GM12878 (cell line): ENCODE data around the gene GINS2. TPM values are rescaled to one million over a fixed set of nuclear protein-coding genes. Genes with fewer than 3 reads are reported as not detected.
A peak's percentile ranks its signal among the peaks of the same experiment; 100 is the strongest.

ENCODE experiments used
- ATAC-seq: fragments of 200-7000 bp; cut with Tn5 transposase; 3 replicates; pipeline ENCODE4 v1.9.1; 2020; ENCODE audit warnings: mild to moderate bottlenecking, moderate library complexity
- BruUV-seq: library from RNA; stranded (reverse); fragments of 400-500 nt; replicated peaks from 2 replicates; lab custom pipeline; 2021; lab: Mats Ljungman, UMichigan
- CTCF ChIA-PET: fragments of 300-600 bp; sonication (Branson Sonifier 250); formaldehyde crosslinking; extraction: SDS; loops from one replicate; lab custom pipeline; 2021; ENCODE audit warnings: inconsistent platforms; lab: Yijun Ruan, JAX
- POLR2A ChIA-PET: fragments of 350-600 bp; formaldehyde crosslinking; extraction: SDS; loops from one replicate; lab custom pipeline; 2021; ENCODE audit warnings: inconsistent platforms; lab: Charles Lee
- RAD21 ChIA-PET: fragments of 300-600 bp; sonication (Branson Sonifier 250); formaldehyde crosslinking; loops from one replicate; lab custom pipeline; 2023; ENCODE audit warnings: antibody characterized with exemption; ENCODE audit not compliant: unreplicated experiment; lab: Charles Lee
- SMC1A ChIA-PET: fragments of 300-600 bp; sonication (Branson Sonifier 250); formaldehyde crosslinking; loops from one replicate; lab custom pipeline; 2023; ENCODE audit not compliant: unreplicated experiment, uncharacterized antibody; lab: Charles Lee
- DNase-seq: peaks from one replicate; pipeline ENCODE4 v3.0.0-alpha.2; 2011; ENCODE audit warnings: low read depth, low spot score
- FAIRE-seq: peaks from 3 replicates; lab custom pipeline; 2011; peaks lifted over from hg19 to GRCh38; lab: Jason Lieb, UNC
- H2AFZ ChIP-seq: 2 replicates; pipeline ENCODE4 v1.6.0; 2011; ENCODE audit warnings: low read depth, low read length, control low read depth; ENCODE audit not compliant: control insufficient read depth
- H3K27ac ChIP-seq: 2 replicates; pipeline ENCODE4 v1.5.1; 2011; ENCODE audit warnings: control low read depth; ENCODE audit not compliant: control insufficient read depth, insufficient read depth
- H3K27me3 ChIP-seq, 2 experiments: replicated peaks in 1 of 2; 2 replicates each; pipeline versions ENCODE4 v1.6.0 to v1.6.1; 2011; ENCODE audit warnings: low read length in 1 of 2; ENCODE audit not compliant: control insufficient read depth in 2 of 2, insufficient read depth in 2 of 2
- H3K36me3 ChIP-seq, 2 experiments: 2 replicates each; pipeline ENCODE4 v1.5.1; 2011; ENCODE audit warnings: low read length in 1 of 2; ENCODE audit not compliant: control insufficient read depth in 2 of 2, insufficient read depth in 2 of 2
- H3K4me1 ChIP-seq: 2 replicates; pipeline ENCODE4 v1.6.1; 2011; ENCODE audit warnings: mild to moderate bottlenecking, low read length, moderate library complexity, mixed read lengths; ENCODE audit not compliant: control insufficient read depth, insufficient read depth
- H3K4me2 ChIP-seq: 2 replicates; pipeline ENCODE4 v1.6.0; 2011; ENCODE audit warnings: control low read depth; ENCODE audit not compliant: control insufficient read depth, insufficient read depth
- H3K4me3 ChIP-seq: fragments of 200-600 bp; sonication (generic); 2 replicates; pipeline ENCODE4 v1.5.1; 2016
- H3K79me2 ChIP-seq: 2 replicates; pipeline ENCODE4 v1.6.0; 2011; ENCODE audit warnings: low read length; ENCODE audit not compliant: control insufficient read depth, insufficient read depth
- H3K9ac ChIP-seq: 2 replicates; pipeline ENCODE4 v1.8.0; 2011; ENCODE audit warnings: low read length, control low read depth, mixed read lengths; ENCODE audit not compliant: control insufficient read depth, insufficient read depth
- H3K9me3 ChIP-seq: replicated peaks from 3 replicates; pipeline ENCODE4 v1.5.1; 2011; ENCODE audit warnings: mild to moderate bottlenecking, low read length; ENCODE audit not compliant: control insufficient read depth, insufficient read depth
- H4K20me1 ChIP-seq: 2 replicates; pipeline ENCODE4 v1.6.0; 2011; ENCODE audit not compliant: control insufficient read depth, insufficient read depth
- ATF7 ChIP-seq: fragments of 450-650 bp; IDR thresholded peaks from 2 replicates; pipeline ENCODE4 v1.6.1; 2016; ENCODE audit warnings: low read depth, mild to moderate bottlenecking
- CBX3 ChIP-seq: fragments of 200-600 bp; sonication (generic); IDR thresholded peaks from 2 replicates; pipeline ENCODE4 v1.6.1; 2016; ENCODE audit warnings: low read depth, borderline replicate concordance
- ETV6 ChIP-seq, 2 experiments: fragments of 450-650 bp in 1 of 2; IDR thresholded peaks in 1 of 2; conservative IDR thresholded peaks in 1 of 2; 2 replicates each; pipeline ENCODE4 v1.6.1; 2014; ENCODE audit warnings: antibody characterized with exemption in 1 of 2, borderline replicate concordance in 1 of 2, low read depth in 1 of 2, mild to moderate bottlenecking in 1 of 2, moderate library complexity in 1 of 2
- FOXK2 ChIP-seq: fragments of 450-650 bp; IDR thresholded peaks from 2 replicates; pipeline ENCODE4 v1.6.1; 2017; ENCODE audit warnings: mild to moderate bottlenecking, moderate library complexity
- FOXM1 ChIP-seq: IDR thresholded peaks from 2 replicates; pipeline ENCODE4 v1.6.1; 2012; ENCODE audit warnings: low read depth, mild to moderate bottlenecking, inconsistent platforms, low read length, moderate library complexity
- MXI1 ChIP-seq: fragments of 150-350 bp; IDR thresholded peaks from 2 replicates; pipeline ENCODE4 v1.6.1; 2011; ENCODE audit warnings: low read depth, mild to moderate bottlenecking, inconsistent platforms, low read length, improper control_type of control experiment
- PML ChIP-seq: IDR thresholded peaks from 2 replicates; pipeline ENCODE4 v1.6.1; 2012; ENCODE audit warnings: low read length, inconsistent platforms
- RAD51 ChIP-seq: fragments of 450-650 bp; IDR thresholded peaks from 2 replicates; pipeline ENCODE4 v1.6.1; 2016; ENCODE audit warnings: moderate library complexity, mild to moderate bottlenecking, inconsistent platforms
- SMARCA5 ChIP-seq: fragments of 450-650 bp; IDR thresholded peaks from 2 replicates; pipeline ENCODE4 v1.6.1; 2017; ENCODE audit warnings: mild to moderate bottlenecking
- STAT3 ChIP-seq: IDR thresholded peaks from 2 replicates; pipeline ENCODE4 v1.6.1; 2011; ENCODE audit warnings: low read depth, low read length, improper control_type of control experiment
- TCF3 ChIP-seq: IDR thresholded peaks from 2 replicates; pipeline ENCODE4 v1.6.1; 2012; ENCODE audit warnings: low read depth, mild to moderate bottlenecking, low read length, borderline replicate concordance; ENCODE audit not compliant: insufficient read depth
- TCF7 ChIP-seq: IDR thresholded peaks from 2 replicates; pipeline ENCODE4 v1.6.1; 2014; ENCODE audit warnings: antibody characterized with exemption, borderline replicate concordance
- WRNIP1 ChIP-seq: IDR thresholded peaks from 2 replicates; pipeline ENCODE4 v1.6.1; 2011; ENCODE audit warnings: low read depth, low read length, improper control_type of control experiment, borderline replicate concordance
- ZNF207 ChIP-seq: fragments of 450-650 bp; IDR thresholded peaks from 2 replicates; pipeline ENCODE4 v1.6.1; 2014; ENCODE audit warnings: antibody characterized with exemption, mild to moderate bottlenecking, borderline replicate concordance
- ZSCAN29 ChIP-seq: fragments of 450-650 bp; IDR thresholded peaks from 2 replicates; pipeline ENCODE4 v1.6.1; 2017; ENCODE audit warnings: mild to moderate bottlenecking, moderate library complexity
- WGBS: methylation state at CpG from one replicate; pipeline ENCODE4 v1.1.6; 2016; ENCODE audit warnings: low lambda C conversion rate; ENCODE audit not compliant: insufficient replicate concordance, insufficient coverage; ENCODE audit errors: missing lambda C conversion rate; 5-methylcytosine and 5-hydroxymethylcytosine counted together
- in situ Hi-C: fragments of 300-500 bp; cut with MboI; formaldehyde crosslinking; loops from 9 replicates; pipeline ENCODE4 v1.14.3; 2018; ENCODE audit warnings: mixed read lengths
- intact Hi-C: fragments of 100-400 bp; cut with micrococcal nuclease; formaldehyde crosslinking; loops from one replicate; pipeline ENCODE4 v1.14.2; 2022; ENCODE audit not compliant: unreplicated experiment
- polyA plus RNA-seq, 11 experiments: library from polyadenylated mRNA; depleted of rRNA in 4 of 11; unstranded in 6 of 11; stranded (reverse) in 5 of 11; fragments of >200 nt; fragmentation: Nextera tagmentation in 4 of 11; fragmentation: Illumina TruSeq in 1 of 11; extraction: Ambion mirVana in 4 of 11; extraction: Trizol in 1 of 11; gene quantifications; 1 replicate in 1 of 11; 2 replicates in 10 of 11; pipeline versions ENCODE4 v1.2.1 to v1.2.3, GENCODE V29; 2011 to 2016; ENCODE audit warnings: inconsistent platforms in 2 of 11, missing spikeins in 2 of 11, low read depth in 1 of 11
- total RNA-seq, 4 experiments: library from RNA; depleted of rRNA in 3 of 4; stranded (reverse); fragments of >200 nt in 3 of 4; fragmentation: Illumina TruSeq in 1 of 4; extraction: Trizol in 1 of 4; gene quantifications; 2 replicates each; pipeline versions ENCODE4 v1.2.1 to v1.2.3, GENCODE V29; 2013 to 2021
- TF ChIP-seq, protein P1 (sequence below): IDR thresholded peaks from 2 replicates; pipeline ENCODE4 v1.6.1; 2012; ENCODE audit warnings: mild to moderate bottlenecking, low read depth, low read length
- TF ChIP-seq, protein P2 (sequence below): IDR thresholded peaks from 2 replicates; pipeline ENCODE4 v1.6.1; 2012; ENCODE audit warnings: improper control_type of control experiment, low read depth, low read length; ENCODE audit not compliant: insufficient replicate concordance

GINS2 gene
- total and polyA plus RNA-seq, 10 of the 15 experiments (the other 5 are each of a cell fraction or from before 2014, with no cell fraction given), result 42.7 to 90.8 (median 57.0) TPM

DNA sequence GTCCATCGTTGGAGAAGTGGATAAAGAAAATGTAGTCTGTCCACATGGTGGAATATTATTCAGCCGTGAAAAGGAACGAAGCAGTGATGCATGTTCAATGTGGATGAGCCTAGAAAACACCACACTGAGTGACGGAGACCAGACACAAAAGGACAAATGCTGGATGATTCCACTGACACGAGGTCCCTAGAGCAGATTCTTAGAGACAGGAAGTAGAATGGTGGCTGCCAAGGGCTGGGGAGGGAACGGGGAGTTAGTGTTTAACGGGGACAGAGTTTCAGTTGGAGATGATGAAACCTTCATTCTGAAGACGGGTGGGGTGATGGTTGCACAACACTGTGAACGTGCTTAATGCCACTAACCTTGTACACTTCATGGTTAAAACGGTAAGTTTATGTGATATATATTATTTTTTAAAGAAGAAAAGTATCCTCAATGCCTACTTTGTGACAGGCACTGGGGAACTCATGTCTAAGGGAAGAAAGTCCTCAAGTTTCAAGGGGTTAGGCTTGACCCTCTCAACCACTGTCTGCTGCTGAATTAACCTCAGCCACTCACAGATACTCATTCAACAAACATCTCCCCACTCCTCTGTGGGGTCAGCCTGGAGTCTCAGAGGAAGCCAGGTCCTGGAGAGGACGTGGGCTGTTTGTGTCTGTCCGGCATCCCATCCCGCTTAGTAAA is 44.5 kb upstream of the GINS2 start:
- Histone ChIP-seq H3K4me2 (no peak overlapping the region), H3K79me2 (no peaks in the 10 kb centered on the region), H3K9me3 (no peaks in the 10 kb centered on the region; the same call in 2 of the 3 replicates), H4K20me1 (no peaks in the 10 kb centered on the region; the same call in 1 of the 2 replicates), H2AFZ (no peak overlapping the region), H3K4me3 (no peak overlapping the region), H3K27ac (no peak overlapping the region), H3K27me3 (no peaks in the 10 kb centered on the region), H3K36me3 (no peaks in the 10 kb centered on the region), H3K9ac (no peak overlapping the region), H3K4me1 (peaks cover 15% of the 10 kb centered on the region)
- FAIRE-seq (peak; percentile 35), ATAC-seq (no peak), DNase-seq (no peak)
- ChIA-PET POLR2A (no interaction called here), SMC1A (no interaction called here), RAD21 (no interaction called here), CTCF (no interaction called here)
- BruUV-seq, result no TSS peak
- in situ Hi-C loops, result no loop called here
- intact Hi-C loops, result no loop called here
- WGBS, result 87% methylated on average over 13 of the region's 13 CpGs
- TF ChIP-seq ATF7, result no peak
- TF ChIP-seq, protein P1, sequence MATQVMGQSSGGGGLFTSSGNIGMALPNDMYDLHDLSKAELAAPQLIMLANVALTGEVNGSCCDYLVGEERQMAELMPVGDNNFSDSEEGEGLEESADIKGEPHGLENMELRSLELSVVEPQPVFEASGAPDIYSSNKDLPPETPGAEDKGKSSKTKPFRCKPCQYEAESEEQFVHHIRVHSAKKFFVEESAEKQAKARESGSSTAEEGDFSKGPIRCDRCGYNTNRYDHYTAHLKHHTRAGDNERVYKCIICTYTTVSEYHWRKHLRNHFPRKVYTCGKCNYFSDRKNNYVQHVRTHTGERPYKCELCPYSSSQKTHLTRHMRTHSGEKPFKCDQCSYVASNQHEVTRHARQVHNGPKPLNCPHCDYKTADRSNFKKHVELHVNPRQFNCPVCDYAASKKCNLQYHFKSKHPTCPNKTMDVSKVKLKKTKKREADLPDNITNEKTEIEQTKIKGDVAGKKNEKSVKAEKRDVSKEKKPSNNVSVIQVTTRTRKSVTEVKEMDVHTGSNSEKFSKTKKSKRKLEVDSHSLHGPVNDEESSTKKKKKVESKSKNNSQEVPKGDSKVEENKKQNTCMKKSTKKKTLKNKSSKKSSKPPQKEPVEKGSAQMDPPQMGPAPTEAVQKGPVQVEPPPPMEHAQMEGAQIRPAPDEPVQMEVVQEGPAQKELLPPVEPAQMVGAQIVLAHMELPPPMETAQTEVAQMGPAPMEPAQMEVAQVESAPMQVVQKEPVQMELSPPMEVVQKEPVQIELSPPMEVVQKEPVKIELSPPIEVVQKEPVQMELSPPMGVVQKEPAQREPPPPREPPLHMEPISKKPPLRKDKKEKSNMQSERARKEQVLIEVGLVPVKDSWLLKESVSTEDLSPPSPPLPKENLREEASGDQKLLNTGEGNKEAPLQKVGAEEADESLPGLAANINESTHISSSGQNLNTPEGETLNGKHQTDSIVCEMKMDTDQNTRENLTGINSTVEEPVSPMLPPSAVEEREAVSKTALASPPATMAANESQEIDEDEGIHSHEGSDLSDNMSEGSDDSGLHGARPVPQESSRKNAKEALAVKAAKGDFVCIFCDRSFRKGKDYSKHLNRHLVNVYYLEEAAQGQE, result no peak
- no peak for TF ChIP-seq CBX3
- TF ChIP-seq TCF3, result no peak
- no peak for TF ChIP-seq STAT3
- TF ChIP-seq PML, result no peak
- TF ChIP-seq ZNF207, result no peak
- TF ChIP-seq ETV6 (conservative IDR thresholded peaks at IDR 0.05 in 1 of 2, IDR thresholded peaks at IDR 0.05 in 1 of 2; ENCODE audit: borderline replicate concordance in 1 of 2, low read depth in 1 of 2), result no peak
- no peak for TF ChIP-seq MXI1
- TF ChIP-seq TCF7, result no peak
- no peak for TF ChIP-seq RAD51
- TF ChIP-seq ZSCAN29, result no peak
- no peak for TF ChIP-seq FOXM1
- no peak for TF ChIP-seq WRNIP1
- no peak for TF ChIP-seq FOXK2
- TF ChIP-seq, protein P2, sequence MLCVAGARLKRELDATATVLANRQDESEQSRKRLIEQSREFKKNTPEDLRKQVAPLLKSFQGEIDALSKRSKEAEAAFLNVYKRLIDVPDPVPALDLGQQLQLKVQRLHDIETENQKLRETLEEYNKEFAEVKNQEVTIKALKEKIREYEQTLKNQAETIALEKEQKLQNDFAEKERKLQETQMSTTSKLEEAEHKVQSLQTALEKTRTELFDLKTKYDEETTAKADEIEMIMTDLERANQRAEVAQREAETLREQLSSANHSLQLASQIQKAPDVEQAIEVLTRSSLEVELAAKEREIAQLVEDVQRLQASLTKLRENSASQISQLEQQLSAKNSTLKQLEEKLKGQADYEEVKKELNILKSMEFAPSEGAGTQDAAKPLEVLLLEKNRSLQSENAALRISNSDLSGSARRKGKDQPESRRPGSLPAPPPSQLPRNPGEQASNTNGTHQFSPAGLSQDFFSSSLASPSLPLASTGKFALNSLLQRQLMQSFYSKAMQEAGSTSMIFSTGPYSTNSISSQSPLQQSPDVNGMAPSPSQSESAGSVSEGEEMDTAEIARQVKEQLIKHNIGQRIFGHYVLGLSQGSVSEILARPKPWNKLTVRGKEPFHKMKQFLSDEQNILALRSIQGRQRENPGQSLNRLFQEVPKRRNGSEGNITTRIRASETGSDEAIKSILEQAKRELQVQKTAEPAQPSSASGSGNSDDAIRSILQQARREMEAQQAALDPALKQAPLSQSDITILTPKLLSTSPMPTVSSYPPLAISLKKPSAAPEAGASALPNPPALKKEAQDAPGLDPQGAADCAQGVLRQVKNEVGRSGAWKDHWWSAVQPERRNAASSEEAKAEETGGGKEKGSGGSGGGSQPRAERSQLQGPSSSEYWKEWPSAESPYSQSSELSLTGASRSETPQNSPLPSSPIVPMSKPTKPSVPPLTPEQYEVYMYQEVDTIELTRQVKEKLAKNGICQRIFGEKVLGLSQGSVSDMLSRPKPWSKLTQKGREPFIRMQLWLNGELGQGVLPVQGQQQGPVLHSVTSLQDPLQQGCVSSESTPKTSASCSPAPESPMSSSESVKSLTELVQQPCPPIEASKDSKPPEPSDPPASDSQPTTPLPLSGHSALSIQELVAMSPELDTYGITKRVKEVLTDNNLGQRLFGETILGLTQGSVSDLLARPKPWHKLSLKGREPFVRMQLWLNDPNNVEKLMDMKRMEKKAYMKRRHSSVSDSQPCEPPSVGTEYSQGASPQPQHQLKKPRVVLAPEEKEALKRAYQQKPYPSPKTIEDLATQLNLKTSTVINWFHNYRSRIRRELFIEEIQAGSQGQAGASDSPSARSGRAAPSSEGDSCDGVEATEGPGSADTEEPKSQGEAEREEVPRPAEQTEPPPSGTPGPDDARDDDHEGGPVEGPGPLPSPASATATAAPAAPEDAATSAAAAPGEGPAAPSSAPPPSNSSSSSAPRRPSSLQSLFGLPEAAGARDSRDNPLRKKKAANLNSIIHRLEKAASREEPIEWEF, result no peak
- TF ChIP-seq SMARCA5, result no peak
